Activated CD8-positive, alpha-beta memory T cell treated with anti-CD3 and anti-CD28 coated beads for 36 hours (primary cell): ENCODE measurements around the gene BBS9. TPM values are rescaled to one million over a fixed set of nuclear protein-coding genes. Genes with fewer than 3 reads are reported as not detected.

Experiments
- CTCF ChIA-PET: fragments of 350-600 bp; sonication (Branson Sonifier 250); formaldehyde crosslinking; loops from one replicate; lab custom pipeline; 2021; ENCODE audit warnings: antibody characterized with exemption; lab: Charles Lee
- POLR2A ChIA-PET: fragments of 350-600 bp; sonication (Branson Sonifier 250); formaldehyde crosslinking; loops from one replicate; lab custom pipeline; 2021; ENCODE audit warnings: antibody characterized with exemption; lab: Charles Lee
- total RNA-seq, 2 experiments: library from RNA; stranded (reverse); gene quantifications; one replicate each; pipeline ENCODE4 v1.2.3, GENCODE V29; 2021

Gene BBS9
- total RNA-seq, 2 experiments from 2014 or later: 5.1 to 6.1 TPM

DNA sequence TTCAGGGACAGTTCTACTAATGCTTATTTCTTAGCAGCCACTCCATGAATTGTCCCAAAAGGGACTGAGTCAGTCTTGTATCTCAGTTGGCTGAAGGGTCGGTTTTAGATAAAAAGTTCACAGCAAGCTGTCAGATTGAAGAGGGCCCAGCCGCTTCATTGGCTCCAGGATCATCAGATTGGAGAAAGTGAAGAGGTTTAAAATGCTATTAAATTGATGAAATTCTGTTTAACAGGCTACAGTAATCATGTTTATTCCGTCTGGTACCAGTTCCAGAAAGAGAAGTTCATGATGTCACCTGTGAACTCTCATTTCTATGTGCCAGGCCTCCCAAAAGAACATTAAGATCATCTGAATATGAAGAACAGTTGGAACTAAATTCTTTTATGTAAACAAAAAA, 481.6 kb downstream of the BBS9 start:
- CTCF ChIA-PET: no interaction called here
- POLR2A ChIA-PET: no interaction called here

DNA sequence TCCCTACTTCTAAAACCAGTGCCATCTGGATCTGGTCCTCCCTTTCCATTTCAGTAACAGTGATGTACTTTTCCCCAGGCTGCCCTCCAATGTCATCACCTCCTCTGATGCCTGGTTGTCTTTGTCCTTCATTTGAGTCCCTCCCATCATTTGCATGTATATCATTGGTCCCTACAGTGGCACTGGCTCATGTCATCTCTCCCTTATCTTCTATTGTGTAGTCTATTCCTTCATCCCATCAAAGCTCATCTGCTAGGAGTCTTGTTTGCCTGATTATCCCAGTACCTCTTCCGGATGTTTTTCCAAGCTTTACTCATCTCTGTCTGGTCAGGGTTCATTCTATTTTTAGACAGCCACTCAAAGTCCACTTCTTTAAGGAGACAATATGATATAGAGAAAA, 483.1 kb downstream of the BBS9 start:
- CTCF ChIA-PET: no interaction called here

DNA sequence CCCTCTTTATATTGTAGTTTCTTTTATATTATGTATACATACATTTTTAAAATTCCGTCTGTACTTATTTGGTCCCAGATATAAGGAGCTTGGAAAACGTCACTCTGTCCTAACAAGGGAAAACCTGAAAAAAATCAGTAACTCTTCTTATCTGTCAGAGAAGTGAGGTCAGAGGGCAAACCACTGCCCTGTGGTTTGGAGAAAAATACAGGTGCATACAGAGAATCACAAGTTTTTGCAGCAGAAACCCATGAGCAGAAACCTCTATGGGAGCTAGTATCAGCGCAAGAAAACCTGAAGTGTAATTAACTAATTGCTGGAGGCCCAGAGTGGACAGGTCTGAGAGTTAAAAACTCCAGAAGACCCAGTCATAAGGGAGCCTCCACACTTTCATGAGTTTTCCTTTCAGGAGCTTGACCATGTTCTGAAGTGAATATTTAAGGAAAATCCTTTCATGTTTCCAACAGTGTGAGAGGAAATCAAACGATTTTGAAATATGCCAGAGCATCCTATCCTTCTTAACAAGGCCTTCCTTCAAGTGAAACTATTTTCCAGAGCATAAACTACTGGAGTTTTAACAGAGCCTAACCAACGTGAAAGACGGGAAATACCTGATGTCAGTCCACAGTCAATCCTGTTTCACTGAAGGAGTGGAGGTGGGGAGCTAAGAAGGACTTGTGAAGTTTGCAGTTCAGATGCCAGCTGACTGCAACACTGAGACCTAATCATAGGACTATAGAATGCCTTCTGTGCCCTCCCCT, 485.2 kb downstream of the BBS9 start:
- ChIA-PET POLR2A (no interaction called here), CTCF (no interaction called here)

More for the DNA sequence above, 483.1 kb downstream of the BBS9 start:
- POLR2A ChIA-PET: no interaction called here

DNA sequence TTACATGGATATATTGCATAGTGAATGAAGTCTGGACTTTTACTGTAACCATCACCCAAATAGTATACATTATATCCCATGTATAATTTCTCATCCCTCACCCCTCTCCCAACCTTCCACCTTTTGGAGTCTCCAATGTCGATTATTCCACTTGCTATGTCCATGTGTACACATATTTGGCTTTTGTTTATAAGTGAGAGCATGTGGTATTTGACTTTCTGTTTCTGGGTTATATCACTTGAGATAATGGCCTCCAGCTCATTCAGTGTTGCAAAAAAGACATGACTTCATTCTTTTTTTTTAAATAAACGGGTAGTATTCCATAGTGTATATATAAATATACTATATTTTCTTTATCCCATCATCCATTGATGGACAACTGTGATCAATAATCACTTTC, 487.4 kb downstream of the BBS9 start:
- CTCF ChIA-PET: no interaction called here
- POLR2A ChIA-PET: no interaction called here

DNA sequence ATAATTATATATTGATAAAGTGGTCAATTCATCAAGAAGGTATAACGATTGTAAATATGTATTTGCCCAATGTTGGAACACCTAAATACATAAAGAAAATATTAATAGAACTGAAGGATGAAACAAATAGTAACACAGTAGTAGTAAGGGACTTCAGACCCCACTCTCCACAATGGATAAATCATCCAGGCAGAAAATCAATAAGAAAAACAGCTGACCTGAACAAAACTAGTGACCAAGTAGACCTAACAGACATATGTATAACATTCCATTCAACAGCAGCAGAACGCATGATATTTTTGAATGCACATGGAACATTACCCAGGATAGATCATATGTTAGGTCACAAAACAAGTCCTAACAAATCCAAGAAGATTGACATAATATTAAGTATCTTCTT, 489.9 kb downstream of the BBS9 start:
- ChIA-PET CTCF (no interaction called here), POLR2A (no interaction called here)

DNA sequence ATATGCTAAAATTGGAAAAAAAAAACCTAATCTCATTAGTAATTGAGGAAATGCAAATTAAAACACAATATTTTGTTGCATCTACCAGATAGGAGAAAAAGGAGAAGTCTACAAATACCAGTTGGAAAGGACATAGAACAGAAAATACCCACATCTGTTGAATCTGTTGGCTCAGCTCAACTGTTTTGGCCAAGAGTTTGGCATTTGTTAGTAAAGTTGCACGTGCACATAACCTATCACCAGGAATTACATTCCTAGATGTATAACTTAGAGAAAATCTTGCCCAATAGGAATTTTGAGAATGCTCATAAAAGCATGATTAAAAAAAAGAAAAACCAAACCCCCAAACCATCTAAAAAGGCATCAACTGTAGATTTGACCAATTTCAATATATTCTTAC, 493.9 kb downstream of the BBS9 start:
- POLR2A ChIA-PET: no interaction called here

DNA sequence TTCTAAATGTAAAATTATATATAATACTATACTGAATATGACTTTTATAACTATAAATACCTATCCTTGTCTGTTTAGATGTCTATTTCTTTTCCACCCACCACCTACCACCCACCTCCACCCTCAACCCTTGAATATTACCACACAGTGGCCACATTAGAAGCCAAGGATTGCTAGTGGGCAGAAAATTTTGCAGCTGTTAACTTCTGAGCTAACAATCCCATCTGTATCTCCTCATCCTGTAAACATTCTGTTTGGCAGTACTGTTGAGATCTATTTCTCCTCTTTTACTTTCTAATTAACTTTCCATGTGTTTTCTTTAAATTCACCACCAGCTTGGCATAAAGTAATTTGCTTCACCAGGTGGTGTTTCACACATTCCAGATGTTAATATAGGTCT, 494.9 kb downstream of the BBS9 start:
- POLR2A ChIA-PET: no interaction called here
- CTCF ChIA-PET: no interaction called here

More for the DNA sequence above, 493.9 kb downstream of the BBS9 start:
- CTCF ChIA-PET: no interaction called here

DNA sequence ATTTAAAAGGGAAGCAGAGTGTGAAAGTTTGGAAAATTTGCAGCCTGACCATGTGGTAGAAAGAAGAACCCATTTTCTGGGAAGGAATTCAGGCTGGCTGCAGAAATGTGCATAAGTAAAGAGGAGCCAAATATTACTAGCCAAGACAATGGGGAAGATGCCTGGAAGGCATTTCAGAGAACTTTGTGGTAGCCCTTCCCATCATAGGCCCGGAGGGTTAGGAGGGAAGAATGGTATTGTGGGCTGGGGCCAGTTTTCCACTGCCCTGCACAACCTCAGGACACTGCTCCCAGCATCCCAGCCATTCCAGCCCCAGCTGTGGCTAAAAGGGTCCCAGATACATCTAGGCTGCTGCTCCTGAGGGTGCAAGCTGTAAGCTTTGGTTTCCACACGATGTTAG, 497.5 kb downstream of the BBS9 start:
- ChIA-PET CTCF (no interaction called here), POLR2A (no interaction called here)

DNA sequence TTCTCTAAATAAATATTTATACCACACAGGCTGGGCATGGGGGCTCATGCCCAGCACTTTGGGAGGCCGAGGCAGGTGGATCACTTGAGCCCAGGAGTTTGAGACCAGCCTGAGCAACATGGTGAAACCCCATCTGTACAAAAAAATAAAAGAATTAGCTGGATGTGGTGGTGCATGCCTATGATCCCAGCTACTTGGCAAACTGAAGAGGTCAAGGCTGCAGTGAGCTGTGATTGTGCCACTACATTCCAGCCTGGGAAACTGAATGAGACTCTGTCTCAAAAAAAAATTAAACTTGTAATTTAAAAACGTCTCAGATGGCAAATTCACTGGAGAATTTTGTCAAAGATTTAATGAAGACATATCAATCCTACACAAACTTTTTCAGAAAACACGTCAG, 498.4 kb downstream of the BBS9 start:
- ChIA-PET CTCF (no interaction called here), POLR2A (no interaction called here)

DNA sequence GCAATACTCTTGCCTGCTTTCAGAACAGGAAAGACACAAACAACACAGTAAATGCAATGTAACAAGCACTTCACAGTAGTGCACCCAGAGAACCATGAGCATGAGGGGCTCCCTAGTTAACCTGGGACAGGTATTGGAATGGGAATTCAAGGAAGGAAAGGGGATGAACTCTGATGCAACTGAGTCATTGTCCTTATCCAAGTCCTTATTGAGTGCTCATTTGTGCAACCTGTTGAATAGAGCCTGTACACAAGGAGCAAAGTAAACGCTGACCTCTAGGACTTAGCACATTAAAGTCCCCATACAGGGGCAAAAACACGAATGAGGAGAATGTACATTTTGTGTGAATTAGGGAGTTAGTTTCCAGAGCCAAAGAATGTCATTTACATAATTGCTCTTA, 499.5 kb downstream of the BBS9 start:
- ChIA-PET CTCF (no interaction called here), POLR2A (no interaction called here)

DNA sequence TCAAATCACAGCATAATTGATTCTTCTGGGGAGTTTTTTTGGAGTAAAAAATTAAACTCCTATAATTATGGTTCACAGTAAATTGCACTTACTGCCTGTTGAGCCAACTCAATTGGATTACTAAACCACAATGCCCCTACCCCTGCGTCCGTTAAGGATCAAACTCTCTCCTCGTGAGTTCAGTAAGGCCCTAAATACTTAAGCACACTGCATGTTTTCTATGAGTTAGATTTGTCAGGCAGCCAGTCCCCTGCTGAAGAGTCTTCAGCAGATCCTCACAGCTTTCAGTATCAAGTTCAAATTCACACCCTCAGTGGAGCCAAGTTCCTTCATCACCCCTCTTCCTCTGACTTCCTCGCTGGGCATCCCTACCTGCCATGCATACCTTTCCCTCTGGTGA, 501.0 kb downstream of the BBS9 start:
- CTCF ChIA-PET: no interaction called here
- POLR2A ChIA-PET: no interaction called here

DNA sequence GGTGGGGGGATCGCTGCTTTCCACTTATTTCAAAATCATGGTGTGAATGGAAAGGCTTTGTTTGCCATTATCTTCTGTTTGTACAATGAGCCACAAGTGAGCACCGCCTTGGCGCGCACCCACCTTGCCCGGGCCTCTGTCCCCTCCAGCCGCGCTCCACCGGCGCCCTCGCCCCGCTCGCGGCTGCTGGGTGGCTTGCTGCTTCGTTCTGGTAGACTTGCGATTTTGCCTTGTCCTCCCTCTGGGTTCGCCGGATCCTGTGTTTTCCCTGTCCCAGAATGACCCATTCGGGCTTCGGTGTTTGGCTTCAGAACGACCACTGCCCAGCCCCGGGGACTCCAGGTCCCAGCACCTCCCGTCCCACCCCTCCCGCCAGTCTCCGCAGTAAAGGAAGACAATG, 503.0 kb downstream of the BBS9 start:
- CTCF ChIA-PET: no interaction called here
- POLR2A ChIA-PET: no interaction called here

DNA sequence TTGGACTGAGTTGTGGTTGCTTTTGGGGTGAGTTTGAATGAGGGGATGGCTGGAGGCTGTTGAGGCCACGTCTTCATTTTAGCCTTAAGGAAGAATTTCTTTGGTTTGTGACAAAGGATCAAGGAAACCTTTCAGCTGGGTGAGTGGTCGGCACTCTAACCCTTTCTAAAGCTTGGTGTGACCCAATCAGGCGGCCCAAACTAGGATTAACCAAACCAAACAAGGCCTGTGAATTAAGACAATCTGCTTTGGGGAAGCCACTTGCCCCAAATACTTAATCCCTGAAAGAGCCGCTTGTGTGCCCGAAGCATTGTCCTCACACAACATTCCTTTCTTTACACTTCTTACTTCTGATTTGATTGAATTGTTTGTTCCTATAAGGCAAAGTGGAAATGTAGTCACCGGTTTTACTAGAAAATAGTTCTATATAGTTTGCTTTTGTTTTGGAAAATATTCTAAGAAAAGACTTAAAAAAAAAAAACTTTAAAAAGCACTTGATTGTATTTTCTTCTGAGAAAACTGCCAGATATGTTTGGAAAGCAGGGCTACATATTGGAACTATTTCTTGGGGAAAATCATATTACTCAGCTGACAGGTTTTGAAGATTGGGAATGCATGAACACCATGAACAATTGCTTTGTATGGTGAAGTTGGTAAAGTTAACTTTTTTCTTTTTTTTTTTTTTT, 503.6 kb downstream of the BBS9 start:
- ChIA-PET POLR2A (no interaction called here), CTCF (interaction anchor here (0.6 kb wide), 1 partner anchor 61 kb away, joined by 3 read pairs; no protein-coding TSS in a partner anchor)

DNA sequence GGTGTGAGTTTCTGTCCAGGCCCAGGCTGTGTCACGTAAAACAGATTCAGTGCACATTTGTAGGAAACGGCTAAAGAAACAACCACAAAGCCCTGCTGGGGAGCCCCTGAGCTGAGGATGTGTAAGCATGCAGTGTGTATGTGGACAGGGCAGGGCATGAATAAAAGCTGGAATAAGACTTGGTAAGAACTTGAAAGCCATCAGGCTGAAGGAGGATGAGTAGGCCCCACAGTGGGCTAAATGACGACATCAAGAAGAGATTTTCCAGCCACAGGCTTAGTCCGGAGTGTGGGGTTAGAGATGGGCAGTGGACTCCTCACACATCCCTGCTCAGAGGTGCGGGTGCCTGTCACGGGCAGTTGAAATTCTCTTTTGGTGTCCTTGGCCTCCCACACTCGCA, 505.2 kb downstream of the BBS9 start:
- ChIA-PET CTCF (no interaction called here), POLR2A (no interaction called here)

DNA sequence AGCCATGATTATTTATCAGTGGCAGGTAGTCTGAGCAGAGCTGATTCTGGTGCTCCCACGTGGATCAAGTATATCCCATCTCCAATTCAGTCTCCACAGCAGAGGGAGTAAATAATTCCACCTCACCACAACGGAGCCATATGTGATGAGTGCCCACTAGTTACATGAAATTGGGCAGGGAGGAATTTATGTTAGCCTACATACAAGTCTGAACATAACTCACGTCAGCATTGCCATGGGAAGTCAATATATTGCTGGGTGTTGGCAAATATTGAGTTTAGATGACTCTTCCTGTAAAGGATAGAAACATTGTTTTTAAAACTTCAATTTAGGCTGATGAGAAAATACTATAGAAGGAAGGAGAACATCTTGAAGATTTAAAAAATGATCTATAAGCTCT, 507.0 kb downstream of the BBS9 start:
- POLR2A ChIA-PET: no interaction called here
- CTCF ChIA-PET: no interaction called here

DNA sequence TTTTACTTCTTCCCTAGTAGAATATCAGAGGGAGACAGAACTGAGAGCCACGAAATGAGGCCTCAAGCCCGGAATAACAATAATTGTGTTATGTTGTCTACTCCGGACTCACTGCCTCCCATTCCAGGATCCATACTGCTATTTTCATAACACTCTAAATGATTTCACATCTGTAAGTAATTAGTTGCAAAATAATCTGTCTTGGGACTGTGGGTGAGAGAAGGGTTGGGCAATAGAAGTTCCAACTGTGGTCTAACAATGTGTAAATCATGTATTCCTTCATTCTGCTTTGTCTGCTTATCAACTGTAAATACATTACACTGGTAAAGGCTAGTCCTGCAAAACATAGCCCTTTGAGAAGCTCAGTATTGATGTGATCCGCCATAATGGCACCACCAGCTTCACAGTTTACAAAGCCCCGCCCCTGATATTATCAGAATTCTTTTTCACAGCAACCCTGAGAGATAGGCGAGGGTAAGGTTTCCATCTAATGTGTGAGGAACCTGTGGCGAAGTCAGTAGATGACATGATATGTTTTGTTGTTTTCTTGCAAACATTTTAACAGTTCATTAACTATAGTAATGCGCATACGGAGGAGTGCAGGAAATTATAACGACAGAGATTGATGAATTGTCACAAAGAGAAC, 510.3 kb downstream of the BBS9 start:
- POLR2A ChIA-PET: no interaction called here
- CTCF ChIA-PET: no interaction called here

DNA sequence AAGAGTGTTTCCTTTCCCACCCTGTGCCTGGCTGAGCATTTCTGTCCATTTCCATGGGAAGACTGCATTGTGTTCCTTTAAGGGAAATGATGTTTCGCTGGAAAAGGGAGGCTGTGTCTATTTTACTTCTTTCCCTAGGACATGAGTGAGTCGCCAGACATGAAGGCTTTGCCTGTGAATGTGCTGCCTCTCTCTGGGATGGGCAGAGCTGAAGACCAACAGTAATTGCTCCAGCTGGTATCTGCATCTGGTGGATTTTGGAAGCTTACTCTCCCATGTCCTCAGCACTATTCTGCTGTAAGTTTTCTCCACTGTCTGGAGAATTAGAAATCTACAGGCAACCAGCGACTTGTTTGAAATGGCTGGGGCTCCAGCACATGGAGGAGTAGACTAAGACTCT, 511.4 kb downstream of the BBS9 start:
- POLR2A ChIA-PET: no interaction called here
- CTCF ChIA-PET: no interaction called here

DNA sequence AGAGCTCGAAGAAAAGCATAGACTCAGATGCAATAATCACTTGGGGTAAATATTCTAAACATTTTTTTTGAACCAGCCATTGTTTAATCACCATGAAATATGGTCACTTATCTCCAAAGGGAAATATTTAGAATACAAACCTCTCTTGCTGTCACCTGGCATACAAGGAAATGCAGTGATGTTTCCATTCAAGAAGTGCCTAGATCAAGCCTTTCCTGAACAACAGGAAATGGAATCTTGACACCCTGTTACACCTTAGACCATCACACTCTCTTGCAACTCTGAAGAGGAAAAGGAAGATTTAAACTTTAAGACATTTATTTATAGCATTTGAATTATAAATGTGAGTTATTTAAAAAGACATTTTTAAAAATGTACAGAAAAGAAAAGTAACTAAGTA, 512.9 kb downstream of the BBS9 start:
- ChIA-PET POLR2A (no interaction called here), CTCF (no interaction called here)

DNA sequence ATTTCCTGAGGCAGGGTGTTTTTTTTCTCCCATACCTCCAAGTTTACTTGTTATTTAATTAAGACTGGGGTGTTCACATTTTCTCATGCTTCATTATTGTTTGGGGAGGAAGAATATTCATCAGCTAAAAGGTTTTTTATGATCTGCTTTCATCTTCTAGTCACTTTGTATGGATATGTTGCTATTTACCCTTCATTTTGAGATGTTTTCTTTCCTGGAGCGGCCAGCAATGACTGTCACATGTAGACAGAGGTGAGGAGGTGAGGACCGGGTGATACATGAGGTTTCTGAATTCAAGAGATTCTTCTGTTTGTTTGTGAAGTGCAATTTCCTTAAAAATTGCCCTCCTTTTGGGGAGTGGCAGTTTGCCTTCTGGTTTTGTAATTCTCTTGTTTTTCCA, 514.2 kb downstream of the BBS9 start:
- CTCF ChIA-PET: no interaction called here

DNA sequence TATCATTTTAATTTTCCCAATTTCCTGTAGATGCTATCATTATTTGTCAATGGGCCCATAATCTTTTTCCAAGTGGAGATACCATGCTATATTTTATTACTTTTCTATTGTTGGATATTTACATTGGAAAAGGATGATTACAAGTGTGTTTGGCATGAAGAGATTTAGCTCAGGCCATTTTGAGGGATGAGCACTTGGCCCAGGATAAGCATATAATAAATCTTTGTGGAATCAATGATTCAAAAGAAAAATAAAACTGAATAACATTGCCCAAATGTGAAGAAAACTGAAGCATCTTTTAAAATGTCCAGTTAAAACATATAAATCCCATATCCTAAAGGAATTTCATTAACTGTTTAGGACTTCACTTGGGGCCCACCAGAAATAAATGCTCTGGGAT, 515.1 kb downstream of the BBS9 start:
- ChIA-PET POLR2A (no interaction called here), CTCF (no interaction called here)

More for the DNA sequence above, 514.2 kb downstream of the BBS9 start:
- POLR2A ChIA-PET: no interaction called here

DNA sequence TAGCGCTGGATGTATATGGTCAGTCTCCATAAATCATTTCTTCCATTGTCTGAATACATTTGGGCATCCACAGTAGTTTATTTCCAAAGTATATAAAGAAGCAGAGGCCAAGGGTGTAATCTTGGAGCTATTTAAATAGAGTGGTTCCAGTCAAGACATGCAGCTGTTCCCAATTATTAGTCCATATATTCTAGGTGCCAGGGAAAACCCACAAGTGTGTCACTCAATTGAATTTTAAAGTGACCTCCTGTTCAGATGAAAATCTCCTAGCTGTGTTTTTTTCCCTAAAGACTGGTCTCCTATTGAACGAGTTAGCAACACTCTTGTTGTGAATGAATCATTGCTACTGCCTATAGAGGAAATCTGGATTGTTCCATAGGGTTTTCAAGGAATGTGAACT, 515.7 kb downstream of the BBS9 start:
- ChIA-PET CTCF (no interaction called here), POLR2A (no interaction called here)
